GM18907 (cell line): ENCODE data around the gene AVP.

Source experiments
- ATAC-seq: cut with Tn5 transposase; IDR thresholded peaks from one replicate; pipeline ENCODE4 v1.9.1; 2021; ENCODE audit warnings: mild to moderate bottlenecking, moderate library complexity; ENCODE audit not compliant: unreplicated experiment

AVP gene

DNA sequence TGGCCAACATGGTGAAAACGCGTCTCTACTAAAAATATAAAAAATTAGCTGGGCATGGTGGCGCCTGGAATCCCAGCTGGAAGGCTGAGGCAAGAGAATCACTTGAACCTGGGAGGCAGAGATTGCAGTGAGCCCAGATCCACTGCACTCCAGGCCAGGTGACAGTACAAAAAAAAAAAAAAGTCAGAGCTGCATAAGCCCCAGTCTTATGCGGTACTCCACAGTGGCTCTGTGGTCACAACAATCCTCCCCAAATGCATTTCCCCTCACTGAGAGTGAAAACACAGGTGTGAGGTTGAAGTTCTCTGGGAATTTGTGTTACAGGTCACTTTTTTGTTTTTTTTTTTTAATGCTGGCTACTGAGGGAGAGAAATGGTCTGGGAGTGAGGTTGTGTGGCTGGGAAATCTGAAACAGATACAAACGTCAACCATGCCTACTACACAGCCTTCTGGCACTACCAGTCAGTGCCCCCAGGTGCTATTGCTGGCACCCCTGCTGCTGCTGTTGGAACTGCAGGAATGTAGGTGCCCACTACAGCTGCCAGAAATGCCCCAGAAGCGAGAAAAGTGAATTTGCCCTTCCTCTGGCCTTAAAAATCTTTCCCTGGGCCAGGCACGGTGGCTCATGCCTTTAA lies 33.0 kb downstream of the AVP start:
- ATAC-seq, result no peak

DNA sequence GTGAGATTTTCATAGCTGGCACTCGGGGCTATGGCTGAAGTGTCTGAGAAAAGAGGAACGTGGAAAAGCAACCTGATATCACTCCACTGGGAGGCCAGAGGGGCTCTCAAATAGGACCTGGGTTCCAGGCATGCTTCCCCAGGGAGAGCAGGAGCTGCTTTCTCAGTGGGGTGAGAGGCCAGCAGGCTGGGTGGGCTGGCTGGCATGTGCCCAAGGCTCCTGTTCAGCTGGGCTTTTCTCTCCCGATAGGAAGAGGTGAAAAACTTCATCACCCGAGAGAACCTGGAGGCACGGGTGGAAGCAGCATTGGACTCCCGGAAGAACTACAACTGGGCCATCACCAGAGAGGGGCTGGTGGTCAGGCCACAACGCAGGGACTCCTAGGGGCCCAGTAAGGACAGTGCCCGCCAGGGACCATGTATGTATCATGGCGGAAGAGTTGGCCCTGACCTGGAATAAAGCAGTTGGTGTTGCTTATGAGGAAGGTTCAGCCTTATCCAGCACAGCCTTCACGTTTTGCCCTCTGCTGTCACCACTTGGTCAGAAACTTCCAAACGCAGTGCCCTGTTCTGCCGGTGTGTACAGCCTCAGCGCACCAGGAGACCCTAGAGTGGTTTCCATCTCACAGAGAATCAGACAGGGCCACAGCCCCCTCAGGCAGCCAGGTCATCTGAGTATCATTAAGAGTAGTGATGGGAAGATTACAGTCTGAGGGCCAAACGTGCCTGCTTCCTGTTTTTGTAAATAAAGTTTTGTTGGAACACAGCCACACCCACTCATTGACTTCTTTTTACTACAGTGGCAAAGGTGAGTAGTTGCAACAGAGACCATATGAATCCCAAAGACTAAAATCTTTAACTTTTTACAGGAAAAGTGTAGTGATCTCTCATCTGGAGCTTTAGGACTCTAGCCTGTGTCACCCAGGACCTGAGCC lies 36.8 kb downstream of the AVP start:
- ATAC-seq, result no peak

DNA sequence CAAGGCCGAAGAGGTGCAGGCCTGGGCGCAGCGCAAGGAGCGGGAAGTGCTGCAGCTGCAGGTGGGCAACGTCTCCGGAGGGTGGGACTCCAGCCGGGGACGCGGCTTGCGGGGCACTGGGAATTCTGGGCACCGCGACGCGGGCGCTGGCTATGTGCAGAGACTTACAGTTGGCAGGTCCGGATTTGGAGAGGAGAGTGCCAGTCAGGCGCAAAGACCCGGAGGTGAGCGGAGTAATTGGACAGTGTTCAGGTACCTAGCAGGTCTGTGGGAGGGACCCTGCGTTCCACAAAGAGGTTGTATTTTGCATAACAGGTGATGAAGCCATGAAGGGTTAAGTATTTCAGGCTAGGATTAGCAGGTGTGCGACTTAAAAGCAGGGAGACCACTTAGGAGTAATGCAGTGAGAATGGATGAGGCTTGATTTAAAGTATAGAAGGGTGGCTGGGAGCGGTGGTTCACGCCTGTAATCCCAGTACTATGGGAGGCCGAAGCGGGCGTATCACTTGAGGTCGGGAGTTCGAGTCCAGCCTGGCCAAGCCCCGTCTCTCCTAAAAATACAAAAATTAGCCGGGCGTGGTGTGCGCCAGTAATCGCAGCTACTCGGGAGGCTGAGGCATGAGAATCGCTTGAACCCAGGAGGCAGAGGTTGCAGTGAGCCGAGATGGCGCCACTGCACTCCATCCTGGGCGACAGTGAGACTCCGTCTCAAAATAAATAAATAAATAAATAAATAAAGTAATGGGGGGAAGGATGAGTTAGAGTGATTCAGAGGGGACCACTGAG lies 37.7 kb downstream of the AVP start:
- no peak for ATAC-seq

DNA sequence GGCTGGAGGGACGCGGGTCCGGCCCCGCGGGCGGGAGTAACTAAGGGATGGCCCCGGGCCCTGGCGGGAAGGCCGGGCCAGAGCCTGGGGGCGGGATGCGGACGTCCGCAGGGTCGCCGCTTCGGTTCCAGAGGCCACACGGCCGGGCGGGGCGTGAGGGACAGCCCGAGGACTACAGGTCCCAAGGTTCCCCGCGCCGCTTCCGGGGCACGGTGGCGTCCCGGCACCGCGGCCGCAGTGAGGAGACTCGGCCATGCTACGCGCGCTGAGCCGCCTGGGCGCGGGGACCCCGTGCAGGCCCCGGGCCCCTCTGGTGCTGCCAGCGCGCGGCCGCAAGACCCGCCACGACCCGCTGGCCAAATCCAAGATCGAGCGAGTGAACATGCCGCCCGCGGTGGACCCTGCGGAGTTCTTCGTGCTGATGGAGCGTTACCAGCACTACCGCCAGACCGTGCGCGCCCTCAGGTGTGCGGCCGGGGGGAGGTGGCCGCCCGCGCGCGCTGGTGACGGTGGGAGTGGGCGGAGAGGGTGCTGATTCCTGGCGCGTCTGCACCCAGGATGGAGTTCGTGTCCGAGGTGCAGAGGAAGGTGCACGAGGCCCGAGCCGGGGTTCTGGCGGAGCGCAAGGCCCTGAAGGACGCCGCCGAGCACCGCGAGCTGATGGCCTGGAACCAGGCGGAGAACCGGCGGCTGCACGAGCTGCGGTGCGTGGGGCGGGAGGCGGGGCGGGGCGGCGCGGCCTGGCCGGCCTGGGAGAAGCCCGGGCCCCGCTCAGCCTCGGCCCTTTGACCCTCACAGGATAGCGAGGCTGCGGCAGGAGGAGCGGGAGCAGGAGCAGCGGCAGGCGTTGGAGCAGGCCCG lies 38.5 kb downstream of the AVP start, which contains the start of gene MRPS26:
TSS of gene MRPS26 (plus strand) at position 237 of the 861 bp plus-strand sequence. CDS start at position 254, 17 bp downstream.
- peak; percentile 82 for ATAC-seq

DNA sequence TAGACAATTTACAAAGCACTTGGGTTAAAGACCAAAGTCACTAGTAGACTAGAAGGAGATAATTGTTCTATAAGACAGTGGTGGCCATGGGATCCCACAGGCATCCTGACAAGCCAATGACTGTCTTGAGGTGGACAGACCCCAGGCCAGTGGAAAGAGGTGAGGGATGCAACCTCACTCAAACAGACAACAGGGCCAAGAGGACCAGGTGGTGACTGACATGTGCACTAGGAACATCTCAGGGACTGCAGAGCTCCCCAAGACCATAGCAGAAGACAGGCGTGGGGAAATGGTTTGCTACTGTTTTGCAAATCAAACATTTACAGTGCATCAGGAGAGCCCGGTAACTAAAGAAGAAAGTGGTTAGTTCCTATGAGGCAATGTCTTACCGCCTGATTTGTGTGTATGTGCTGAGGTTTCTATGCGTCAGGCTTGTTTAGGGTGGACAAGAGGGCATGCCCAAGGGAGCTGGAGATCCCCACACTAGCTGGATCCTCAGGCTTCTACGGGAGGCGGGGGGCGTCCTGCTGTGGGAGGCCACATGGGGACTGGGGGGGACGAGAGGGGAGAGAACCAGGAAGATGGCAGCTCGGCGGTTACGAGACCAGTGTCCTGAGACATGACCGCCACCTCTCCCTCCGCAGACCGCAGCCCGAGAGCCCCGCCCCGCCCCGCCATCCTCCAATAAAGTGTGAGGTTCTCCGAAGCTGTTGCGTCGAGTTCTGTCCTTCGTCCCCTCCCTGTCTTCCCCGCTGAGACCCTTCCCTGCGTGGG lies 39.3 kb downstream of the AVP start:
- ATAC-seq, result peak; percentile 41

DNA sequence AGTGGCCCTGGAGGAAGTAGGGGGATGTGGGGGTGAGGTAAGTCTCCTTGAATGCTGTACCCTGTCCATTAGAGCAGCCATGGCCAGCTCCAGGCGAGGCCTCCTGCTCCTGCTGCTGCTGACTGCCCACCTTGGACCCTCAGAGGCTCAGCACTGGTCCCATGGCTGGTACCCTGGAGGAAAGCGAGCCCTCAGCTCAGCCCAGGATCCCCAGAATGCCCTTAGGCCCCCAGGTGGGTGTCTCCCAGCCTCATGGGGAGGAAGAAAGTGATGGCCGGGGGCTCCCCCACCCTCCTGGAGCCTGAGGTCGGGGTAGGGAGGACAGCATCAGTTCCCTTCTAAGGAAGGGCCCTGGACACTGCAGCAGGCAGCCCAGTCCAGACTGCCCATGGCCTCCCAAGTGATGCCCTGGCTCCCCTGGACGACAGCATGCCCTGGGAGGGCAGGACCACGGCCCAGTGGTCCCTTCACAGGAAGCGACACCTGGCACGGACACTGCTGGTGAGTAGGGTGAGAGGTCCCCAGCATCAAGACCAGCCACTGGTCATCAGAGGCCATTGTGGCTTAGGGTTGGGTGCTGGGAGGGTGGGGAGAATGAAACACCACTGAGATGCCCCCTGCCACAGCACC lies 40.1 kb downstream of the AVP start:
- ATAC-seq, result no peak

DNA sequence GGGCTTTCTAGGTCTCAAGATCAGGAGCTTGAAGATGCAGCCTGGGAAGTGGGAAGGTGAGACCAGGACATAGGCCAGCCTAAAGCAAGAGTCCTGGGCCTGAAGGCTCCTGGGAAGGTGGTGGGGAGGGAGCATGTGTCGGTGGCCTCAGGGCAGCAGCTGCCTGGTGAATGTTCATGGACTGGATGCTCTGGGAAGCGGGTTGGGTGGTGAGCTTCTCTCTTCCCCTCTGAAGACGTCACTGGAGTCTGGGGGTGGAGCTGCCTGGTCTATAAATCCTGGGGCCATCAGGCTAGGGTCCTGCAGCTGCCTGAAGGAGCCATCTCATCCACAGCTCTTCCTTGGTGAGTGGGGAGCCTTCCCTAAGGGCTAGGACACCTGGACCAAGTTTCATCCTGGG lies 41.2 kb downstream of the AVP start, which contains the start of gene GNRH2:
TSS of gene GNRH2 (plus strand) at position 301 of the 400 bp plus-strand sequence. CDS start 793 bp downstream, outside the sequence.
- ATAC-seq, result no peak

DNA sequence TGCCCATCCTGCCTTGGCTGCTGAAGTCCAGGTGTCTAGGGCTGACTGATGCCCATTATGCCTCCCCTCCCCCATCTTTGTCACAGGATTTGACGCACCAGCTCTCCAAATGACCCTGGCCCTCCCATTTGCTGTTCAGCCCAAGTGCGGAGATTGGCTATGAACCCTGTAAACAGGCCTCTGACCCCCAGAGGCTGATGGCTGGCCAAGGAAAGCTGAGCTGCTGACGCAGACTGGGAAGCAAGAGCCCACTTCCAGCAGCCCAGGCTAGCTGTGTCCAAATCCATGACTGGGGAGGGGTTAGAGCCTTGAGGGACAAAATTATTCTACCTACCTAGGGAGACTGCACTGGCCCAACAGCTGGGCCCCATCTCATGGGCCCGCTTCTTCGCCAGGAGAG lies 41.9 kb downstream of the AVP start:
- no peak for ATAC-seq

DNA sequence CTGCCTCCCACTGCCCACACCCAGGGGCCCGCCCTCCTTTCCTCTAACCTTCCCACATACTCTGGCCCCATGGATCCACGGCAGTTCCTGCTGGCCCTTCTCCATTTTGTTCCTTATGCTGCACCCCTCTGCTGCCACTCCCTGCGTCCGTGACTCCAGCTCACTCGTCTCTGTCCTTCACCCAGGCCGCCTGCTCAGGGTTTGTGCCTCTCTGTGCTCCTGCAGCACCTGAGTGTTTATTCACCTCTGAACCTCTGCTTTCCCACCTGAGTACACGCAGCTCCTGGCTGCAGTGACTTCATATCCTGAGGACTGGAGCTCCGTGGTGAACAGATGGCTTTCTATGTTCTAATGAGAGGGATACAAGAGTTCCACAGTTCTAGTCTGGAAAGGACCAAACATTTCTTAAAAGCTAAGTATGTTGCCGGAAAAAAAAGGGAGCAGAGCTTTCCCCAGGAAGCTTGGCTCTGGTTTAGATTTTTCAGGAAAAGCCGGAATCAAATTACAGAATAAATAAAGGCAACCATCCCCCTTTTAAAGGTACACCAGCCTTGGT lies 42.6 kb downstream of the AVP start:
- no peak for ATAC-seq

DNA sequence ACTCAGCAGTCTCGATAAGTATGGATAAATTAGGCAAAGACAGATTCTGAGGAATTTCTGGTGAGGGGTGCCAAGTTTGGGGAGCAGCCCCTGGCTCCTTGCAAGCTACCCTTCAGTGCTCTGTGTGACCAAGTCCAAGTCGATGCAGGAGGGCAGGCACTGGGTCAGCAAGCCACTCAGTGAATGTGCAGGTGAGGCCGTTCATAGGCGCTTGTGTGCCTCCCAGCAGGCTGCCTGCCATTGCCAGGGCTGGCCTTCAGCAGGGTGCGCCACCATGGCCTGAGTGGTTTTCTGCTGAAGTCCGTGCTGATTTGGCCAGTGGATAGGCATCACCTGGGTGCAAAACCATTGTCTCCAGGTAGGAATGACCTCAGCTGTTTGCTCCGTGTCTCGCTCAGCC lies 44.4 kb downstream of the AVP start:
- no peak for ATAC-seq

DNA sequence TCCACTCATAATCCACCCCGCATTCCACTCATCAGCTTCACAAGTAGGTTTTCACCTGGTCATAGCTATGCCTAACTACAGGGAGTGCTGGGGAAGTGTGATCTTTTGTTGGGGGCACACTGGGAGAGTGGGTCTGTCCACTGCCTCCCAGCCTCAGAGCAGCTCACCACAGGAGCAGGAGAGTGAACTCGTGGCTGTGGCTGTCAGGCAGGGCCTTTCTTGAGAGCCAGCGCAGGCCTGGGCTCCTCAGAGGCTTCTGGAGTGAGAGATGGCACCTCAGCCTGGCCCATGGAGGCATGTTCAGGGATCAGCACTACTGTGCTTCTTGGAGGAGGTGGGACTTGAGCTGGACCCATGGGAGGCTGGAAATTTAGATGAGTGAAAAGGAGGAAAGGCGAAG lies 45.1 kb downstream of the AVP start:
- no peak for ATAC-seq

DNA sequence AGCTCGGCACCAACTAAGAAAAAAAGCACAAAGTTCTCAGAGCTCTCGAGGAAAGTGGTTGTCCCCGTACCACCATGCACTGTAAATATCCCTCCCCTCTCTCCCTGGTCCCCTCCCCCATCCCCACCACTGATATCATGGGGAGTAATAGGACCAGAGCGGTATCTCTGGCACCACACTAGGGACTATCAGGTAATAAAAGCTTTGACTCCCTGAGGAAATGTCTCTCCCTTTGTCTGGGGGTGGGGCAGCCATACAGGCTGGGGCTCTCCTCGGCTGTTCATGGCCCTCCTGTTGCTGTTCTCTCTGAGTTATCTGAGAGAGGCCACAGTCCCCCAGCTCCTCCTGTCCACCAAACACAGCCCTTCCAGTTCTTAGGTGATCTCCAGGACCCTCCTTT lies 46.1 kb downstream of the AVP start:
- no peak for ATAC-seq

DNA sequence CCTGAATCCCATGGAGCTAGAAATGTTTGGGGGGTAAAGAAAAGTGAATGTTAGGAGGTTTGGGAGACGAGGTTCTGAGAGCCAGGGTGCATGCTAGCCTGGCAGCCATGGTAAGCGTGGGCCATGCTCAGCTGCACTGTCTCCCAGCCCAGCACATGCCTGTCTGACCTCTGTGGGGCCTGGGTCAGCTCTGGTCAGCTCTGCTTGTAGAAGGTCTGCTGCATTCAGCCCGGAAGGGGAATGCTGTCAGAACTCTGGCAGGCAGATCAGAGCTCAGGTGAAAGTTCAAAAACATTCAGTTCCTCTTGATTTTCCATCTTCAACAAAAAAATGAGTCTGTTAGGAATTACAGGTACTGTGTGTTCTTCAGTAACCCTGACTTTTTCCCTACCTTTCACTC lies 46.9 kb downstream of the AVP start:
- ATAC-seq, result no peak

DNA sequence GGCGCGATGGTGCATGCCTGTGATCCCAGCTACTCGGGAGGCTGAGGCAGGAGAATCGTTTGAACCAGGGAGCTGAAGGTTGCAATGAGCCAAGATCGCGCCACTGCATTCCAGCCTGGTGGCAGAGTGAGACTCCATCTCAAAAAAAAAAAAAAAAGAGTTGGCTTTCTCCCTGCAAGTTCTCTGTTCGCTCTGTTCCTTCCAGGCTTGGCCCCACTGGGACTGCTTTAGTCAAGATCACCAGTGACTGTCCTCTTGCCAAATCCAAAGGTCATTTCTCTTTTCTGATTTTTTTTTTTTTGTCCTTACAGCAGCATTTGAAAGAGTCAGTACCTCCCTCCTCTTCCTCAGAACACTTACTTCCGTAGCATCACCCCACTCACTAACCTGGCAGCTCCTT lies 51.9 kb downstream of the AVP start:
- ATAC-seq, result no peak
